ENCODE measurements around the gene RASAL3.
"Not testable (repeated sequence)": the region's sequence is repeated elsewhere in the genome, so short reads cannot be mapped to it uniquely, and the experiment has no call there.

The RASAL3 gene

GRCh38 chr19:15417699-15418098 is 46.6 kb downstream of the RASAL3 start:
- H3K27ac ChIP-seq: peak overlapping the region; percentile 86; the same call in 1 of the 2 replicates
- no peak for DNase-seq (ENCODE audit: low read depth, low spot score)
- peak overlapping the region; percentile 99 for H3K4me3 ChIP-seq

GRCh38 chr19:15412832-15413231 is 51.5 kb downstream of the RASAL3 start:
- no peak for TF ChIP-seq POLR2AphosphoS5 (IDR thresholded peaks at IDR 0.05; ENCODE audit: borderline replicate concordance, low read depth, low read length)
- no peak for TF ChIP-seq FOXP2 (optimal IDR thresholded peaks at IDR 0.05; ENCODE audit: control extremely low read depth, extremely low read length, insufficient read depth)
- TF ChIP-seq EZH2 (IDR thresholded peaks at IDR 0.05): no peak
- Histone ChIP-seq H3K27ac (peak overlapping the region; percentile 64; the same call in 1 of the 2 replicates), H3K36me3 (ENCODE audit: insufficient read depth, low read length) (peaks cover 55% of the 10 kb centered on the region), H3K9ac (ENCODE audit: insufficient read length) (peak overlapping the region; percentile 45), H3K9me3 (ENCODE audit: low read depth, low read length) (no peaks in the 10 kb centered on the region), H3K4me3 (no peak overlapping the region)
- no peak for DNase-seq (ENCODE audit: low read depth, low spot score)

More at GRCh38 chr19:15417699-15418098, 46.6 kb downstream of the RASAL3 start:
- Histone ChIP-seq H3K36me3 (ENCODE audit: insufficient read depth, low read length) (peaks cover 31% of the 10 kb centered on the region), H3K9ac (ENCODE audit: insufficient read length) (peak overlapping the region; percentile 97), H3K9me3 (ENCODE audit: low read depth, low read length) (no peaks in the 10 kb centered on the region)
- TF ChIP-seq FOXP2 (optimal IDR thresholded peaks at IDR 0.05; ENCODE audit: control extremely low read depth, extremely low read length, insufficient read depth): no peak
- no peak for TF ChIP-seq POLR2AphosphoS5 (IDR thresholded peaks at IDR 0.05; ENCODE audit: borderline replicate concordance, low read depth, low read length)
- no peak for TF ChIP-seq EZH2 (IDR thresholded peaks at IDR 0.05)

GRCh38 chr19:15411351-15411750 is 53.0 kb downstream of the RASAL3 start:
- DNase-seq (ENCODE audit: low read depth, low spot score); H3K4me3 ChIP-seq; H3K9me3 ChIP-seq (ENCODE audit: low read depth, low read length); H3K9ac ChIP-seq (ENCODE audit: insufficient read length); H3K27ac ChIP-seq: not testable (repeated sequence)
- H3K36me3 ChIP-seq (ENCODE audit: insufficient read depth, low read length): peaks cover 57% of the 10 kb centered on the region

GRCh38 chr19:15404780-15405211 is 59.5 kb downstream of the RASAL3 start:
- no peak overlapping the region for H3K4me3 ChIP-seq
- no peak overlapping the region for H3K27ac ChIP-seq
- peaks cover 73% of the 10 kb centered on the region for H3K36me3 ChIP-seq (ENCODE audit: insufficient read depth, low read length)
- H3K9me3 ChIP-seq (ENCODE audit: low read depth, low read length): no peaks in the 10 kb centered on the region
- H3K9ac ChIP-seq (ENCODE audit: insufficient read length): no peak overlapping the region
- DNase-seq (ENCODE audit: low read depth, low spot score): no peak
- TF ChIP-seq FOXP2 (optimal IDR thresholded peaks at IDR 0.05; ENCODE audit: control extremely low read depth, extremely low read length, insufficient read depth): no peak
- no peak for TF ChIP-seq POLR2AphosphoS5 (IDR thresholded peaks at IDR 0.05; ENCODE audit: borderline replicate concordance, low read depth, low read length)
- no peak for TF ChIP-seq EZH2 (IDR thresholded peaks at IDR 0.05)

- Histone ChIP-seq H3K9ac (ENCODE audit: insufficient read length) (no peak overlapping the region), H3K36me3 (ENCODE audit: insufficient read depth, low read length) (peaks cover 73% of the 10 kb centered on the region), H3K27ac (no peak overlapping the region), H3K9me3 (ENCODE audit: low read depth, low read length) (no peaks in the 10 kb centered on the region), H3K4me3 (no peak overlapping the region)
- no peak for DNase-seq (ENCODE audit: low read depth, low spot score)
- TF ChIP-seq EZH2 (IDR thresholded peaks at IDR 0.05) (no peak), POLR2AphosphoS5 (IDR thresholded peaks at IDR 0.05; ENCODE audit: borderline replicate concordance, low read depth, low read length) (no peak), FOXP2 (optimal IDR thresholded peaks at IDR 0.05; ENCODE audit: control extremely low read depth, extremely low read length, insufficient read depth) (no peak)
These were observed 60.1 kb downstream of the RASAL3 start for GRCh38 chr19:15404097-15404779.

GRCh38 chr19:15403151-15403531 is 61.2 kb downstream of the RASAL3 start:
- peaks cover 77% of the 10 kb centered on the region for H3K36me3 ChIP-seq (ENCODE audit: insufficient read depth, low read length)
- no peaks in the 10 kb centered on the region for H3K9me3 ChIP-seq (ENCODE audit: low read depth, low read length)
- H3K27ac ChIP-seq: no peak overlapping the region
- no peak for DNase-seq (ENCODE audit: low read depth, low spot score)
- no peak overlapping the region for H3K9ac ChIP-seq (ENCODE audit: insufficient read length)
- no peak overlapping the region for H3K4me3 ChIP-seq
- no peak for TF ChIP-seq POLR2AphosphoS5 (IDR thresholded peaks at IDR 0.05; ENCODE audit: borderline replicate concordance, low read depth, low read length)
- TF ChIP-seq FOXP2 (optimal IDR thresholded peaks at IDR 0.05; ENCODE audit: control extremely low read depth, extremely low read length, insufficient read depth): no peak
- no peak for TF ChIP-seq EZH2 (IDR thresholded peaks at IDR 0.05)

- no peaks in the 10 kb centered on the region for H3K9me3 ChIP-seq (ENCODE audit: low read depth, low read length)
- TF ChIP-seq FOXP2 (optimal IDR thresholded peaks at IDR 0.05; ENCODE audit: control extremely low read depth, extremely low read length, insufficient read depth) (no peak), POLR2AphosphoS5 (IDR thresholded peaks at IDR 0.05; ENCODE audit: borderline replicate concordance, low read depth, low read length) (no peak), EZH2 (IDR thresholded peaks at IDR 0.05) (no peak)
- DNase-seq (ENCODE audit: low read depth, low spot score): no peak
- H3K4me3 ChIP-seq: no peak overlapping the region
- H3K36me3 ChIP-seq (ENCODE audit: insufficient read depth, low read length): peaks cover 77% of the 10 kb centered on the region
- no peak overlapping the region for H3K27ac ChIP-seq
- no peak overlapping the region for H3K9ac ChIP-seq (ENCODE audit: insufficient read length)
These were observed 61.8 kb downstream of the RASAL3 start for GRCh38 chr19:15402411-15403150.
